ENCODE data around the gene UBXN10. TPM values are rescaled to one million over a fixed set of nuclear protein-coding genes. Genes with fewer than 3 reads are reported as not detected.
"Not testable (repeated sequence)": the region's sequence is repeated elsewhere in the genome, so short reads cannot be mapped to it uniquely, and the experiment has no call there.

Gene UBXN10
- total and polyA plus RNA-seq, 8 donors, result 1.8 to 6.4 (median 4.6) TPM

DNA sequence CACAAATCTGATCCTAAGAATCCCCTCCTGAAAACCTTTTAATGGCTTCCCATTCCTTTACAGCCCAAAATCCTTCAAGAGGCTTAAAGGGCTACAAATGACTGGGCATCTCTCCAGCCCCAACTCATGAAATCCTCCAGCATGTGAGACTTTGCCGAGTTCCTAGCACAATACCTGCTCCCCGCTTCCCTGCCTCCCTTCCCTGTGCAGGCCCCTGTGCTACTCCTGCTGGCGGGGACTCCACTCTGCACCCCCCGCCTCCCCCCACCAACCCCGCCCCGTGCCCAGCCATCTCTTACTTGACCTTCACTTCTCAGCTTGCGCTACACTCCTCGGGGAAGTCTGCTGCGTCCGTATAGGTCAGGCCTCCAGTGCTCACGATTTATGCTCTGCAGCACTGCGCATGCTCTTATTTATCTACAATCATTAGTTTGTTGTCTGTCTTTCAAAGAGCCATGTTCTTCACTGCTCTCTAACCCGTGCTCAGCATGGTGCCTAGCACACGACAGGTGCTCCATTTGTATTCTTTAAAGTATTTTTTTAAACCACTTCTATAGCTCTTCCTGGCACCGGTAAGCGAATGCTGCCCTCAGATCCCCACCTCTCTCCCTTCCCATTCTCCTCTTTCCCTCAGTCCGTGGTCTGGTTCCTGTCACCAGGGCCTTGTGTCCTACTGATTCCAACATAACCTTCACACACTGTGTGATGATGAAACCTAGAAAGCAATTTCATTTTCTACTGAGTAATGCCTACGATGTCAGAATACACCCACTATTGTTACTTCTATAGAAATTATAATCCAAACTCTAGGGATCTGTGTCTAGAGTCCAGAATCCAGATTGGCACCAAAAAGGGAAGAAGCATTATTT lies 37.9 kb downstream of the UBXN10 start:
- H3K36me3 ChIP-seq, result no peaks in the 10 kb centered on the region
- H3K27ac ChIP-seq, result no peak overlapping the region
- peaks cover 13 to 72% of the 10 kb centered on the region in 2 donors for H3K27me3 ChIP-seq
- DNase-seq (no peak), ATAC-seq (no peak)
- no peaks in the 10 kb centered on the region for H3K9me3 ChIP-seq
- TF ChIP-seq, protein P1, sequence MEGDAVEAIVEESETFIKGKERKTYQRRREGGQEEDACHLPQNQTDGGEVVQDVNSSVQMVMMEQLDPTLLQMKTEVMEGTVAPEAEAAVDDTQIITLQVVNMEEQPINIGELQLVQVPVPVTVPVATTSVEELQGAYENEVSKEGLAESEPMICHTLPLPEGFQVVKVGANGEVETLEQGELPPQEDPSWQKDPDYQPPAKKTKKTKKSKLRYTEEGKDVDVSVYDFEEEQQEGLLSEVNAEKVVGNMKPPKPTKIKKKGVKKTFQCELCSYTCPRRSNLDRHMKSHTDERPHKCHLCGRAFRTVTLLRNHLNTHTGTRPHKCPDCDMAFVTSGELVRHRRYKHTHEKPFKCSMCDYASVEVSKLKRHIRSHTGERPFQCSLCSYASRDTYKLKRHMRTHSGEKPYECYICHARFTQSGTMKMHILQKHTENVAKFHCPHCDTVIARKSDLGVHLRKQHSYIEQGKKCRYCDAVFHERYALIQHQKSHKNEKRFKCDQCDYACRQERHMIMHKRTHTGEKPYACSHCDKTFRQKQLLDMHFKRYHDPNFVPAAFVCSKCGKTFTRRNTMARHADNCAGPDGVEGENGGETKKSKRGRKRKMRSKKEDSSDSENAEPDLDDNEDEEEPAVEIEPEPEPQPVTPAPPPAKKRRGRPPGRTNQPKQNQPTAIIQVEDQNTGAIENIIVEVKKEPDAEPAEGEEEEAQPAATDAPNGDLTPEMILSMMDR (IDR thresholded peaks at IDR 0.05), result no peak
- intact Hi-C loops (cut with DNase I), result no loop called here
- no peaks in the 10 kb centered on the region for H3K4me1 ChIP-seq
- H3K4me3 ChIP-seq, result no peak overlapping the region

DNA sequence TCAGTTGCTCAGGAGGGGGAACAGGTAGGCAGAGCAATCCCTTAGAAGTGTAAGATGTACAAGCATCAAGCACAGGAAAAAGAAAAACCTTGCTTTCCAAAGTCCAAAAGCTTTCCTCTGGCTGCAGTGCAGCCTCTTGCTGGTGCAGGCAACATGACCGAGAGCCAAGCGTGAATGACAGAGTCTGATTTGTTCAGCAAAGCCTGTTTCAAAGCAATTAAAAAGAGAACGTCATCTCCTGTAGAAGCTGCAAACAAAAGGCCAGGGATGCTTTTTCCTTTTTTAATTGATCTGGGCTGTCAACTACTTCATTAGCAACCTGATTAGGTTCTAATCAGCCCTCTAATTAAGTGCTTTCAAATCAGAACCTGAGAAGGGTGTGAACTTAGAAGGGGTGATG lies 38.6 kb downstream of the UBXN10 start:
- no peaks in the 10 kb centered on the region for H3K36me3 ChIP-seq
- no peaks in the 10 kb centered on the region for H3K4me1 ChIP-seq
- no peak overlapping the region for H3K4me3 ChIP-seq
- intact Hi-C loops (cut with DNase I), result no loop called here
- ATAC-seq (no peak), DNase-seq (no peak)
- no peak overlapping the region for H3K27ac ChIP-seq
- peaks cover 13 to 74% of the 10 kb centered on the region in 2 donors for H3K27me3 ChIP-seq
- H3K9me3 ChIP-seq, result no peaks in the 10 kb centered on the region
- TF ChIP-seq, protein P1 (IDR thresholded peaks at IDR 0.05), result no peak

DNA sequence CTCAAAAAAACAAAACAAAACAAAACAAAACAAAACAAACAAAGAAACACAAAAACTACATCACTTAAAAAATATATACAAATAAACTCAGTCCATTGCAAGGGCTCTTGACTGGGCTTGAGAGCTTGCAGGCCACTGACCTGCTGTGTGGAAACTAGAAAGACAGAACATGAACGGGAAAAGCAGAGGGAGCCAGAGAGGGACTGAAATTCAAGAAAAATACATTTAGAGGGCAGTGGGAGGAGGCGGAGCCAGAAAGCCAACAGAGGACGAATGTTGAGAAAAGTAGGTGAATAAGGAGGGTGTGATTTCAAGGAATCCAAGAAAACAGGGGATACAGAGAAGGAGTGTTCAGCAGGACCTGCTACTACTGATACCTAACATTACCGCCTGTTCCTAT lies 41.8 kb downstream of the UBXN10 start:
- Histone ChIP-seq H3K27ac (no peak overlapping the region), H3K4me1 (no peaks in the 10 kb centered on the region), H3K4me3 (no peak overlapping the region), H3K27me3 (peaks cover 13 to 85% of the 10 kb centered on the region in 2 donors), H3K9me3 (no peaks in the 10 kb centered on the region), H3K36me3 (no peaks in the 10 kb centered on the region)
- TF ChIP-seq, protein P1 (IDR thresholded peaks at IDR 0.05), result no peak
- intact Hi-C loops (cut with DNase I), result no loop called here
- DNase-seq (no peak), ATAC-seq (no peak)

DNA sequence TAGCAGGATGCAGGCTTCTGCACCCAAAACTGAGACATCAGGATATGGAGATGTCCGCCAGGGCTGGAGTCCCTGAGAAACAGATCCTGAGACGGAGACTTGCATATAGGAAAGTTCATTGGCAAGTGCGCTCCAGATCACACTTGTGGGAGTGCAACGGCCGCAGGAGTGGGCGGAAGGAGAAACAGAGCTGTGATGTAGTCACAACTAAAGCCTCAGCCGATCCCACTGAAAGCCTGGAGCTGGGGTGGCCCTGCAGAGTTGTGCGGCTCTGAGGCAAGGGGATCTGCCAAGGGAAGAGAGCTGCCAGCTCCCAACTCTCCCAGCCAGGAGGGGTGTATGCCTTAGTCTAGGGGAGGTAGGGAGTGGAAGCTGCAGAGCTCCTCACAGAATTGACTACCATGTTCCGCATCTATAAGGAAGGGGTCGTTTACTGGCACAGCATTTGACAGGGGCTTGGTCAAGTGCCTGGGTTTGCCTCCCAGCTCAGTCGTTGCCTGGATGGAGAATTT lies 42.5 kb downstream of the UBXN10 start:
- no peak for DNase-seq
- intact Hi-C loops (cut with DNase I), result no loop called here
- TF ChIP-seq, protein P1 (IDR thresholded peaks at IDR 0.05), result no peak
- no peak overlapping the region for H3K27ac ChIP-seq
- no peaks in the 10 kb centered on the region for H3K36me3 ChIP-seq
- no peak overlapping the region for H3K4me3 ChIP-seq
- no peak for ATAC-seq
- H3K4me1 ChIP-seq, result no peaks in the 10 kb centered on the region
- H3K27me3 ChIP-seq, result peaks cover 14 to 89% of the 10 kb centered on the region in 2 donors
- no peaks in the 10 kb centered on the region for H3K9me3 ChIP-seq

DNA sequence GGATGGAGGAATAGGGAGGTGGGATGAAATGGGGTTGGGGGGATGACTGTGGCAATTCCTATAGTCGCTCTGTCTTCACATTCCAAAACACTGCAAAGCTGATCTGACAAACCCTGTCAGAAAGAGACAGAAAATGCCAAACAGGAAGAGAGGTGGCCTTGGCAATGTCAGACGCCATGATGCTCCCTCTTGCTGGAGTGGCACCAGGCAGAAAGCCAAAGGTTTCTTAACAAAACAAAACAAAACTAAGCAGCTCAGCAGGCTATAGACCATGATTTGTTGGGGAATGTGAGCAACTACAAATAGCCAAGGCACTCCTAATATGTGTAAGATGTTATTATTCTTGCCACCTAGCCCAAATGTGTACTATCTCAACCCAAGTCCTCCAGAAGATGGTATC lies 43.3 kb downstream of the UBXN10 start:
- H3K4me3 ChIP-seq, result no peak overlapping the region
- H3K4me1 ChIP-seq, result no peaks in the 10 kb centered on the region
- TF ChIP-seq, protein P1 (IDR thresholded peaks at IDR 0.05), result no peak
- intact Hi-C loops (cut with DNase I), result no loop called here
- DNase-seq (no peak), ATAC-seq (peak; percentile 23)
- H3K36me3 ChIP-seq, result no peaks in the 10 kb centered on the region
- no peaks in the 10 kb centered on the region for H3K9me3 ChIP-seq
- H3K27me3 ChIP-seq, result peaks cover 16 to 89% of the 10 kb centered on the region in 2 donors
- H3K27ac ChIP-seq, result no peak overlapping the region

DNA sequence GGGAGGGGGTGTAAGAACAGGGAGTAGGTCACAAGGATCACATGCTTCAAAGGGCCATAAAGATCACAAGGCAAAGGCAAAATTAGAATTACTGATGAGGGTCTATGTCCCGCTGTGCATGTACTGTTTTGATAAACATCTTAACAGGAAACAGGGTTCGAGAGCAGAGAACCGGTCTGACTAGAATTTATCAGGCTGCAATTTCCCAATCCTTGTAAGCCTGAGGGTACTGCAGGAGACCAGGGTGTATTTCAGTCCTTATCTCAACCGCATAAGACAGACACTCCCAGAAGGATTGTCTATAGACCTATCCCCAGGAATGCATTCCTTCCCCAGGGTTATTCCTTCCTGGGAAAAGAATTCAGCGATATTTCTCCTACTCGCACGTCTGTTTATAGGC lies 46.7 kb downstream of the UBXN10 start:
- peaks cover 6 to 95% of the 10 kb centered on the region in 2 donors for H3K27me3 ChIP-seq
- H3K27ac ChIP-seq; H3K9me3 ChIP-seq; H3K36me3 ChIP-seq; H3K4me1 ChIP-seq; intact Hi-C loops (cut with DNase I); DNase-seq; H3K4me3 ChIP-seq; ATAC-seq: not testable (repeated sequence)
